ENCODE data around the gene CAMSAP1. TPM values are rescaled to one million over a fixed set of nuclear protein-coding genes. Genes with fewer than 3 reads are reported as not detected.

The CAMSAP1 gene
- polyA plus RNA-seq, 1 donor from 2014 or later, result 58.5 TPM

GRCh38 chr9:135814421-135815095, 92.8 kb downstream of the CAMSAP1 start:
- Histone ChIP-seq H3F3A (ENCODE audit: insufficient read depth, low read length, poor library complexity, severe bottlenecking) (no peaks in the 10 kb centered on the region), H3K9ac (ENCODE audit: low read length) (no peak overlapping the region), H3K4me2 (ENCODE audit: low read length) (no peak overlapping the region), H4K20me1 (ENCODE audit: insufficient read depth) (no peaks in the 10 kb centered on the region), H3K9me2 (ENCODE audit: insufficient read depth, low read length) (no peaks in the 10 kb centered on the region), H2AFZ (ENCODE audit: low read depth, low read length) (no peak overlapping the region), H3K27me3 (ENCODE audit: insufficient read depth, low read depth, low read length) (no peaks in the 10 kb centered on the region), H3K27ac (ENCODE audit: low read length) (no peak overlapping the region), H3K4me3 (ENCODE audit: low read length) (no peak overlapping the region), H3K79me2 (replicated peaks; ENCODE audit: insufficient read depth, low read length) (no peaks in the 10 kb centered on the region), H3K9me3 (ENCODE audit: low read length) (no peaks in the 10 kb centered on the region), H3K36me3 (ENCODE audit: insufficient read depth, low read length) (peaks cover 10% of the 10 kb centered on the region)
- TF ChIP-seq SMC3 (conservative IDR thresholded peaks at IDR 0.05; ENCODE audit: poor library complexity) (no peak), CTCF (IDR thresholded peaks at IDR 0.05; ENCODE audit: poor library complexity, severe bottlenecking) (no peak), REST (IDR thresholded peaks at IDR 0.05; ENCODE audit: borderline replicate concordance) (no peak), EZH2 (IDR thresholded peaks at IDR 0.05; ENCODE audit: borderline replicate concordance, insufficient read depth, low read length, poor library complexity, severe bottlenecking) (no peak)

DNA sequence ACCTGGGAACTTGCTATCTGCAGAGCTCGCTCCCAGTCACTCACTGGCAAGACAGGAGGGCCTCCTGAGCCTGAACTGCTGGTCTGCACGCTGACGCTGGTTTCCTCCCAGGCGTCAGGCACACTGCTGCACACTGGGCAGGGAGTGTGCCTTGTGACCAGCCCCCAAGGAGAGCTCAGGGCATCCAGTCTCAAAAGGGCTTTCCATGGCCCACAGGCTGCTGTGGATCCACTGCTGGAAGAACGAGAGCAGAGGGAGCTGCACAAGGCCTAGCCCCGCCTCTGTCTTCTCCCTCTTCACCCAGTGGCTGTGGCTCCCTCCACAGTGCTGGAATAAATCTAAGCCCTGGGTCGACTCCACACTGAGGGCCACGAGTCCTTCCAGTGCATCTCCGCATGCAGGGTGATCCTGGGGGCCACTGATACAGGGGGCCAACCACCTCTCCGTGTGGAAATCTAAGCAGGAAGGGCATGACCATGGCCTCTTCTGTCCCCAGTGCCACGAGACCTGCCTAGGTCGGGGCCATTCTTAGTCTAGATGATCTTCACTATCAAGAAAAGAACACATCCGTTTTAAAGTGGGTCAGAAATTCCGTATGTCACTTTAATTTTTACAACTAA, 93.6 kb downstream of the CAMSAP1 start:
- Histone ChIP-seq H3K27me3 (ENCODE audit: insufficient read depth, low read depth, low read length) (no peaks in the 10 kb centered on the region), H3K36me3 (ENCODE audit: insufficient read depth, low read length) (peaks cover 10% of the 10 kb centered on the region), H3K9me2 (ENCODE audit: insufficient read depth, low read length) (no peaks in the 10 kb centered on the region), H2AFZ (ENCODE audit: low read depth, low read length) (no peak overlapping the region), H3K79me2 (replicated peaks; ENCODE audit: insufficient read depth, low read length) (no peaks in the 10 kb centered on the region), H4K20me1 (ENCODE audit: insufficient read depth) (no peaks in the 10 kb centered on the region), H3K4me3 (ENCODE audit: low read length) (no peak overlapping the region), H3K9ac (ENCODE audit: low read length) (no peak overlapping the region), H3F3A (ENCODE audit: insufficient read depth, low read length, poor library complexity, severe bottlenecking) (no peaks in the 10 kb centered on the region), H3K27ac (ENCODE audit: low read length) (no peak overlapping the region), H3K4me2 (ENCODE audit: low read length) (no peak overlapping the region), H3K9me3 (ENCODE audit: low read length) (no peaks in the 10 kb centered on the region)
- TF ChIP-seq RAD21 (conservative IDR thresholded peaks at IDR 0.05), result no peak
- peak; percentile 3 for TF ChIP-seq POLR2AphosphoS5 (IDR thresholded peaks at IDR 0.05)

GRCh38 chr9:135812961-135813360, 94.4 kb downstream of the CAMSAP1 start:
- no peaks in the 10 kb centered on the region for H3F3A ChIP-seq (ENCODE audit: insufficient read depth, low read length, poor library complexity, severe bottlenecking)
- H3K9ac ChIP-seq (ENCODE audit: low read length), result no peak overlapping the region
- H3K9me3 ChIP-seq (ENCODE audit: low read length), result no peaks in the 10 kb centered on the region
- H3K27me3 ChIP-seq (ENCODE audit: insufficient read depth, low read depth, low read length), result no peaks in the 10 kb centered on the region
- no peak overlapping the region for H3K4me2 ChIP-seq (ENCODE audit: low read length)
- no peaks in the 10 kb centered on the region for H3K79me2 ChIP-seq (replicated peaks; ENCODE audit: insufficient read depth, low read length)
- H4K20me1 ChIP-seq (ENCODE audit: insufficient read depth), result no peaks in the 10 kb centered on the region
- TF ChIP-seq SMC3 (conservative IDR thresholded peaks at IDR 0.05; ENCODE audit: poor library complexity) (no peak), EZH2 (IDR thresholded peaks at IDR 0.05; ENCODE audit: borderline replicate concordance, insufficient read depth, low read length, poor library complexity, severe bottlenecking) (no peak), MXI1 (conservative IDR thresholded peaks at IDR 0.05; ENCODE audit: poor library complexity, severe bottlenecking) (no peak), TAF1 (IDR thresholded peaks at IDR 0.05; ENCODE audit: low read depth) (no peak), EP300 (conservative IDR thresholded peaks at IDR 0.05; ENCODE audit: poor library complexity, severe bottlenecking) (no peak), RAD21 (conservative IDR thresholded peaks at IDR 0.05) (no peak)
- no peak overlapping the region for H3K27ac ChIP-seq (ENCODE audit: low read length)
- peaks cover 10% of the 10 kb centered on the region for H3K36me3 ChIP-seq (ENCODE audit: insufficient read depth, low read length)
- no peak overlapping the region for H2AFZ ChIP-seq (ENCODE audit: low read depth, low read length)
- no peak overlapping the region for H3K4me3 ChIP-seq (ENCODE audit: low read length)
- H3K9me2 ChIP-seq (ENCODE audit: insufficient read depth, low read length), result no peaks in the 10 kb centered on the region

Measured in neural cell (in vitro differentiated cells).